GM19452 (cell line): Measurements from ENCODE around the gene RBMY1A1.
A peak's percentile ranks its signal among the peaks of the same experiment; 100 is the strongest.
"Not testable (repeated sequence)": the region's sequence is repeated elsewhere in the genome, so short reads cannot be mapped to it uniquely, and the experiment has no call there.

Experiments used
- ATAC-seq: cut with Tn5 transposase; IDR thresholded peaks from one replicate; pipeline ENCODE4 v1.9.1; 2021; ENCODE audit not compliant: unreplicated experiment

The RBMY1A1 gene

DNA sequence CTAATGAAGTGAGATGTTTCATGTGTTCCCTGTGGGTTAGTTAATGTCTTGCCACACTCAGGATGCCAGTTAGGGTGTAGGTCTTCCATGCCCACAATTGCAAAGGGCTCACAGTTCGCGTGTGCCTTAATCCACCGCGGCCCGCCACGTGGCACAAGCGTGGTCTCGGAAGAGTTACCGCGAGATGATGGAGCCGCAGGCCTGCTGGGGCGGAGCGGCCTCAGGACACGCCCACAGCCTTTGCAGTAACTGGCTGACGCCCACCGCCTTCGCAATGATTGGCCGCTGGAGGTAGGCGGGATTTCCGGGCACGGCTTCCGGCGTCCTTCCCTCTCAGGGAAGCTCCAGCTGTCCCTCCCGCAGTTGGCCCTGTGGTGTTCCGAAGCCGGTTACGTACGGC, at the start of gene RBMY1A1:
RBMY1A1 (plus strand) TSS at position 301 of the 400 bp plus-strand sequence. CDS start 2,013 bp downstream, outside the sequence.
- ATAC-seq: not testable (repeated sequence)

DNA sequence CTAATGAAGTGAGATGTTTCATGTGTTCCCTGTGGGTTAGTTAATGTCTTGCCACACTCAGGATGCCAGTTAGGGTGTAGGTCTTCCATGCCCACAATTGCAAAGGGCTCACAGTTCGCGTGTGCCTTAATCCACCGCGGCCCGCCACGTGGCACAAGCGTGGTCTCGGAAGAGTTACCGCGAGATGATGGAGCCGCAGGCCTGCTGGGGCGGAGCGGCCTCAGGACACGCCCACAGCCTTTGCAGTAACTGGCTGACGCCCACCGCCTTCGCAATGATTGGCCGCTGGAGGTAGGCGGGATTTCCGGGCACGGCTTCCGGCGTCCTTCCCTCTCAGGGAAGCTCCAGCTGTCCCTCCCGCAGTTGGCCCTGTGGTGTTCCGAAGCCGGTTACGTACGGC, 23.6 kb upstream of the RBMY1A1 start, which contains the start of gene RBMY1B:
RBMY1B (plus strand) TSS at position 301 of the 400 bp plus-strand sequence. CDS start 2,013 bp downstream, outside the sequence.
- not testable (repeated sequence) for ATAC-seq

DNA sequence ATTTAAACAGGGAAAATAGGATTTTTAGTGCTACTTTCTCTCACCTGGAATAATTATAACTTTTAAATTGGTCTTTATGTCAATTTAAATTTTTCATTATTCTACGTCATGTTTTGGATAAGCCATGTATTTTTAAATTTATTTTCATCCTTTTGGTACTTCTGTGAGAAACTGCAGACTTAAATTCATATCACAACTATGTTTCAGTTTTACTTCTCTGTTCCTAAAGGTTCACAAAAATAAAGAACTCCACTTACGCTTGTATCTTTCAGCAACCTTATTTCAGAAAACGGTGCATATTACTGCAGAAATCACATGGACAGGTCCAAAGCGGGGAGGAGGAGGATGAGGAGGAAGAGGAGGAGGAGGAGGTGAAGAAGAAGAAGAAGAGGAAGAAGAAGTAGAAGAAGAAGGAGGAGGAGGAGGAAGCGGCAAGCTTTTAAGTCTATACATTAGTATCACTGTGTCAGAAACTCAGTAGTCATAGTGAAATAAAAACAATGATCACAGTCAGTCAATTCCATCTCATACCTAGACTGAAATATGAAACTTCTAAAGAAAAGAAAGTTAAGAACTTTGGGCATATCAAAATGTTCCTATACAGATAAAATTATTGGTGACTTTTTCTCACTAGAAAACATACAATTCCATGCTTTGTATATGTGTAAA, 24.8 kb downstream of the RBMY1A1 start:
- ATAC-seq: peak; percentile 82

DNA sequence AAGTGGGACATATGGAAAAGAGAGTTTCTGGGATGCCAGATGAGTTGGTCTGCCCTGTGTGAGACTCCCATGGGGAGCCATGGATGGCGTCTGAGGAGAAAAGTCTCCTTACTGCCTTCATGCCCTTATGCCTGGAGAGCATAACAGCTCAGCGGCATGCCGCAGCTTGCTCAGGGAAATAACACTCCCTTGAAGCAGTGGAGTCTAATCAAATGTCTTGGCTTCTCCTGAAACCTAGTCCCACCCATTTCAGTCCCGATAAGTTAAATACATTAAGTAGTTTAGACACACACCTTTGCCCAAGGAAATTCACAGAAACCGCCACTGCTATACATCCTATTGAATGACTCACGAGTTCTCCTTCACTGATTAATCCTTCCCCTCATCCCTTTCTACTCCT, 50.8 kb downstream of the RBMY1A1 start:
- ATAC-seq: no peak

DNA sequence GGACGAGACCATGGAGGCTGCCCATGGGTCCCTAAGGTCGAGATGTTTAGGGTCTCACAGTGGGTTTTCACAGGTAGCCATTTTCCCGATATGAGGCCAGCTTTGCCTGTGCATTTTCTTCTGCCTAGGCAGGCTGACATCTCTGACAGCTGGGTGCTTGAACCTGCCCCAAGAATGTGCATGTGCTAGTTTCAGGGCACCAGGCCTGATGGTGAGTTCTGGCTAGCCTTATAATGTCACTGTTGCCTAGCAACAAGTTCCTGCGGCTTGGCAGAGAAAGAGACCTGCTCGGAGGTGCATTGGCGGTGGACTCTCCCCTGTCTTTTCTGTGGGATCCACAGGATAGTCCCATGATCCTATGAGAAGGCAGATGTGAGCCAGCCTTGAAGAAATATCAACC, 51.8 kb downstream of the RBMY1A1 start:
- not testable (repeated sequence) for ATAC-seq

DNA sequence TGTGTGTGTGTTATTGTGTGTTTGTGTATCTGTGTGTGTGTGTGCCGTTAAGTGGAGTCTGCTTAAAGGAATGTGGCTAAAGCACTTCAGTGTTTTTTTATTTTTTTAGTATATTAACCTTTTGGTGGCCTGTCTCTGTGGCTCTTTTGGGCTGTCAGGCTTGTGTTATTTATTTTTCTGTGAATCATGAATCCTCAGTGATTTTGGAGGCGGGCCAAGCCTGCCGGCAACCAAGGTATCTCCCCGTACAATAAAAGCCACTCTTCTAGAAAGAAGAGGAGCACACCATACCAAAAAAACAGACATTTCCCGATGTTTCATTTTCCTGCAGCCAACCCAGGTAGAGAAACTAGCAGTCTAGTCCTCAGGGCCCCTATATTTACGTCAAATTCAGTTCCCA, 57.4 kb downstream of the RBMY1A1 start:
- no peak for ATAC-seq

DNA sequence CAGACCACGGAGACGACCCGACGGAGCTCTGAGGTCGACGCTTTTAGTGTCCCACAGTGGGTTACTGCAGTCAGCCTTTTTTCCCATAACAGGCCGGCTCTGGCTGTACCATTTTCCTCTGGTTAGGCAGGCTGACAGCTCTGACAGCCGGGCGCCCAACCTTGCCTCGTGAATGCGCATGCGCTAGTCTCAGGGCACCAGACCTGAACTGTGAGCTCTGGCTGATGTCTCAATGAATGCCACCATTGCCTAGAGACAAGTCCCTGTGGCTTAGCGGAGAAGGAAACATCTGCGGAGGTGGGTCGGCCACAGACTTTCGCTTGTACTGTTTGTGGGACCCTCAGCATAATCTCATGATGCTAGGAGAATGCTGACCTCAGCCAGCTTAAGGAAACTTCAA, 61.6 kb downstream of the RBMY1A1 start:
- not testable (repeated sequence) for ATAC-seq
